Chondrocyte (in vitro differentiated cells): Measurements from ENCODE around the gene MAGIX. TPM values are rescaled to one million over a fixed set of nuclear protein-coding genes. Genes with fewer than 3 reads are reported as not detected.

Experiments
- DNase-seq: peaks from one replicate; pipeline ENCODE4 v3.0.0; 2021; ENCODE audit warnings: mixed read lengths, low spot score
- H3K27ac Mint-ChIP-seq: one replicate; pipeline ENCODE4 v1.8.0; 2021; ENCODE audit warnings: mild to moderate bottlenecking, moderate library complexity, mixed read lengths; ENCODE audit not compliant: unreplicated experiment
- H3K27me3 Mint-ChIP-seq: 2 replicates; pipeline ENCODE4 v1.8.0; 2021; ENCODE audit warnings: low read depth, mixed read lengths
- H3K36me3 Mint-ChIP-seq: 2 replicates; pipeline ENCODE4 v1.8.0; 2021; ENCODE audit warnings: low read depth, mixed read lengths
- H3K4me1 Mint-ChIP-seq: 2 replicates; pipeline ENCODE4 v1.8.0; 2021; ENCODE audit warnings: low read depth, mild to moderate bottlenecking, mixed read lengths
- H3K4me3 Mint-ChIP-seq: one replicate; pipeline ENCODE4 v1.8.0; 2021; ENCODE audit warnings: mild to moderate bottlenecking, moderate library complexity, mixed read lengths; ENCODE audit not compliant: unreplicated experiment
- H3K9me3 Mint-ChIP-seq: 2 replicates; pipeline ENCODE4 v1.8.0; 2021; ENCODE audit warnings: low read depth, mixed read lengths
- CTCF ChIP-seq: fragments of 200-600 bp; sonication (generic); IDR thresholded peaks from 2 replicates; pipeline ENCODE4 v1.5.0; 2021; ENCODE audit warnings: antibody characterized with exemption, mild to moderate bottlenecking, moderate library complexity
- total RNA-seq: library from RNA; stranded (reverse); gene quantifications from 3 replicates; pipeline ENCODE4 v1.2.1, GENCODE V29; 2021

Gene MAGIX
- total RNA-seq, 1 donor from 2014 or later = 1.6 TPM

- peaks cover 3% of the 10 kb centered on the region for H3K36me3 Mint-ChIP-seq
- peaks cover 4% of the 10 kb centered on the region for H3K9me3 Mint-ChIP-seq
- H3K27me3 Mint-ChIP-seq = no peaks in the 10 kb centered on the region
- peak within 1 kb of the TSS; percentile 32 for H3K27ac Mint-ChIP-seq
- peak within 1 kb of the TSS; percentile 66 for H3K4me3 Mint-ChIP-seq
- peak; percentile 67 for TF ChIP-seq CTCF
- peaks cover 31% of the 10 kb centered on the region for H3K4me1 Mint-ChIP-seq
- DNase-seq = no peak
Observed at GRCh38 chrX:49186125-49187027, 23.8 kb downstream of the MAGIX start, which contains the start of gene PRICKLE3. TSS of gene PRICKLE3 (minus strand) at chrX:49186373. CDS start at chrX:49186297, 76 bp downstream.

GRCh38 chrX:49187028-49187394, 24.5 kb downstream of the MAGIX start:
- Mint-ChIP-seq H3K9me3 (peaks cover 4% of the 10 kb centered on the region), H3K4me1 (peaks cover 31% of the 10 kb centered on the region), H3K4me3 (no peak overlapping the region), H3K27ac (no peak overlapping the region), H3K27me3 (no peaks in the 10 kb centered on the region), H3K36me3 (peaks cover 3% of the 10 kb centered on the region)
- TF ChIP-seq CTCF = no peak
- no peak for DNase-seq

GRCh38 chrX:49187526-49187925, 25.0 kb downstream of the MAGIX start:
- peaks cover 4% of the 10 kb centered on the region for H3K9me3 Mint-ChIP-seq
- peaks cover 31% of the 10 kb centered on the region for H3K4me1 Mint-ChIP-seq
- H3K4me3 Mint-ChIP-seq = no peak overlapping the region
- H3K27me3 Mint-ChIP-seq = no peaks in the 10 kb centered on the region
- H3K27ac Mint-ChIP-seq = no peak overlapping the region
- no peak for TF ChIP-seq CTCF
- H3K36me3 Mint-ChIP-seq = no peaks in the 10 kb centered on the region
- no peak for DNase-seq

GRCh38 chrX:49188468-49189076, 26.0 kb downstream of the MAGIX start:
- TF ChIP-seq CTCF = no peak
- peak overlapping the region; percentile 63 for H3K27ac Mint-ChIP-seq
- H3K4me1 Mint-ChIP-seq = peaks cover 31% of the 10 kb centered on the region
- H3K27me3 Mint-ChIP-seq = no peaks in the 10 kb centered on the region
- no peaks in the 10 kb centered on the region for H3K36me3 Mint-ChIP-seq
- DNase-seq = no peak
- no peak overlapping the region for H3K4me3 Mint-ChIP-seq
- H3K9me3 Mint-ChIP-seq = peaks cover 4% of the 10 kb centered on the region

GRCh38 chrX:49189606-49190005, 27.0 kb downstream of the MAGIX start:
- H3K4me3 Mint-ChIP-seq = peak overlapping the region; percentile 76
- H3K9me3 Mint-ChIP-seq = peaks cover 4% of the 10 kb centered on the region
- H3K4me1 Mint-ChIP-seq = peaks cover 23% of the 10 kb centered on the region

More at GRCh38 chrX:49189606-49190005, 27.0 kb downstream of the MAGIX start:
- DNase-seq = no peak
- Mint-ChIP-seq H3K27ac (peak overlapping the region; percentile 4), H3K36me3 (no peaks in the 10 kb centered on the region), H3K27me3 (no peaks in the 10 kb centered on the region)
- TF ChIP-seq CTCF = no peak
